ENCODE measurements around the gene IGFLR1.

IGFLR1 gene

DNA sequence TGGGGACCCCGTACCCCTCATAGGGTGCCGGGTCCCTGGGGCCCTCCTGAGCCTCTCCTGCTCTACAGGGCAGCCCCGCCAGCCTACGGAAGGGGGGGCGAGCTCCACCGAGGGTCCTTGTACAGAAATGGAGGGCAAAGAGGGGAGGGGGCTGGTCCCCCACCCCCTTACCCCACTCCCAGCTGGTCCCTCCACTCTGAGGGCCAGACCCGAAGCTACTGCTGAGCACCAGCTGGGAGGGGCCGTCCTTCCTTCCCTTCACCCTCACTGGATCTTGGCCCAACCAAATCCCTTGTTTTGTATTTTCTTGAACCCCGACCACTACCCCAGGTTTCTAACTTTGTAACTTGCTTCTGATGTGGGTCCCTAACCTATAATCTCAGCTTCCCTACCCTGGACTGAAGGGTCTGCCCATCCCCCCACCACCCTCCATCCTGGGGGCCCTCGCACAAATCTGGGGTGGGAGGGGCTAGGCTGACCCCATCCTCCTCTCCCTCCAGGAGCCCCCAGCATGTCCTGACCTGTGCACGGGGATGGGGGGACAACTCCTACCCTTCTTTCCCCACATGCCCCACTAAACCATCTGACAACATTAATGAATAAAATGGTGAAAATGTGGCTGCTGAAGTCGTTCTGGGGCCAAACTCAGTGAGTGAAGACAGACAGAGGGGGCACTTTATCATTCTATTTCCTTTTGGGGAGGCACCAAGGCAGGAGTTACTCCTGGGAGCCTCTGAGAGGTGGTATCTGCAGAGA lies 46.1 kb upstream of the IGFLR1 start:
- DNase-seq (ENCODE audit: extremely low spot score): no peak
- ChIA-PET CTCF (interaction anchor here (1.3 kb wide), 1 partner anchor 143 kb away, joined by 3 read pairs; no protein-coding TSS in a partner anchor), POLR2A (interaction anchor here (0.6 kb wide), 1 partner anchor 127 kb away, joined by 3 read pairs; no protein-coding TSS in a partner anchor)
- TF ChIP-seq, protein P1, sequence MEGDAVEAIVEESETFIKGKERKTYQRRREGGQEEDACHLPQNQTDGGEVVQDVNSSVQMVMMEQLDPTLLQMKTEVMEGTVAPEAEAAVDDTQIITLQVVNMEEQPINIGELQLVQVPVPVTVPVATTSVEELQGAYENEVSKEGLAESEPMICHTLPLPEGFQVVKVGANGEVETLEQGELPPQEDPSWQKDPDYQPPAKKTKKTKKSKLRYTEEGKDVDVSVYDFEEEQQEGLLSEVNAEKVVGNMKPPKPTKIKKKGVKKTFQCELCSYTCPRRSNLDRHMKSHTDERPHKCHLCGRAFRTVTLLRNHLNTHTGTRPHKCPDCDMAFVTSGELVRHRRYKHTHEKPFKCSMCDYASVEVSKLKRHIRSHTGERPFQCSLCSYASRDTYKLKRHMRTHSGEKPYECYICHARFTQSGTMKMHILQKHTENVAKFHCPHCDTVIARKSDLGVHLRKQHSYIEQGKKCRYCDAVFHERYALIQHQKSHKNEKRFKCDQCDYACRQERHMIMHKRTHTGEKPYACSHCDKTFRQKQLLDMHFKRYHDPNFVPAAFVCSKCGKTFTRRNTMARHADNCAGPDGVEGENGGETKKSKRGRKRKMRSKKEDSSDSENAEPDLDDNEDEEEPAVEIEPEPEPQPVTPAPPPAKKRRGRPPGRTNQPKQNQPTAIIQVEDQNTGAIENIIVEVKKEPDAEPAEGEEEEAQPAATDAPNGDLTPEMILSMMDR (IDR thresholded peaks at IDR 0.05; ENCODE audit: control extremely low read depth, extremely low read depth, low read depth, missing control alignments): no peak

DNA sequence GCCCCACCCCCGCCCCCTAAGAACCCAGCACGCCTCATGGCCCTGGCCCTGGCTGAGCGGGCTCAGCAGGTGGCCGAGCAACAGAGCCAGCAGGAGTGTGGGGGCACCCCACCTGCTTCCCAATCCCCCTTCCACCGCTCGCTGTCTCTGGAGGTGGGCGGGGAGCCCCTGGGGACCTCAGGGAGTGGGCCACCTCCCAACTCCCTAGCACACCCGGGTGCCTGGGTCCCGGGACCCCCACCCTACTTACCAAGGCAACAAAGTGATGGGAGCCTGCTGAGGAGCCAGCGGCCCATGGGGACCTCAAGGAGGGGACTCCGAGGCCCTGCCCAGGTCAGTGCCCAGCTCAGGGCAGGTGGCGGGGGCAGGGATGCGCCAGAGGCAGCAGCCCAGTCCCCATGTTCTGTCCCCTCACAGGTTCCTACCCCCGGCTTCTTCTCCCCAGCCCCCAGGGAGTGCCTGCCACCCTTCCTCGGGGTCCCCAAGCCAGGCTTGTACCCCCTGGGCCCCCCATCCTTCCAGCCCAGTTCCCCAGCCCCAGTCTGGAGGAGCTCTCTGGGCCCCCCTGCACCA lies 45.1 kb upstream of the IGFLR1 start:
- TF ChIP-seq, protein P1 (IDR thresholded peaks at IDR 0.05; ENCODE audit: control extremely low read depth, extremely low read depth, low read depth, missing control alignments): no peak
- ChIA-PET POLR2A (no interaction called here), CTCF (no interaction called here)
- no peak for DNase-seq (ENCODE audit: extremely low spot score)

DNA sequence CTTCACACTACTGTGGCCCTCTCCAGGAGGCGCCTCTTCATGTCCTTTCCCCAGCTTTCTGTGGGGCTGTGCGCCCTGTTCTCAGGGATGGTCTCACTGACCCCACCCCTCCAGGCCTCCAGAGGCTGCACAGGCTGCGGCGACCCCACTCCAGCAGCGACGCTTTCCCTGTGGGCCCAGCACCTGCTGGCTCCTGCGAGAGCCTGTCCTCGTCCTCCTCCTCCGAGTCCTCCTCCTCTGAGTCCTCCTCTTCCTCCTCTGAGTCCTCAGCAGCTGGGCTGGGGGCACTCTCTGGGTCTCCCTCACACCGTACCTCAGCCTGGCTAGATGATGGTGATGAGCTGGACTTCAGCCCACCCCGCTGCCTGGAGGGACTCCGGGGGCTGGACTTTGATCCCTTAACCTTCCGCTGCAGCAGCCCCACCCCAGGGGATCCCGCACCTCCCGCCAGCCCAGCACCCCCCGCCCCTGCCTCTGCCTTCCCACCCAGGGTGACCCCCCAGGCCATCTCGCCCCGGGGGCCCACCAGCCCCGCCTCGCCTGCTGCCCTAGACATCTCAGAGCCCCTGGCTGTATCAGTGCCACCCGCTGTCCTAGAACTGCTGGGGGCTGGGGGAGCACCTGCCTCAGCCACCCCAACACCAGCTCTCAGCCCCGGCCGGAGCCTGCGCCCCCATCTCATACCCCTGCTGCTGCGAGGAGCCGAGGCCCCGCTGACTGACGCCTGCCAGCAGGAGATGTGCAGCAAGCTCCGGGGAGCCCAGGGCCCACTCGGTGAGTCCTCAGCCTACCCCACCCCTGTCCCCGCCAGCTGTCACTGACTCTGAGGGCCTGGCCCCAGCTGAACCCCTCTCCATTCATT lies 44.3 kb upstream of the IGFLR1 start:
- TF ChIP-seq, protein P1 (IDR thresholded peaks at IDR 0.05; ENCODE audit: control extremely low read depth, extremely low read depth, low read depth, missing control alignments): no peak
- POLR2A ChIA-PET: no interaction called here
- no peak for DNase-seq (ENCODE audit: extremely low spot score)
- CTCF ChIA-PET: no interaction called here

DNA sequence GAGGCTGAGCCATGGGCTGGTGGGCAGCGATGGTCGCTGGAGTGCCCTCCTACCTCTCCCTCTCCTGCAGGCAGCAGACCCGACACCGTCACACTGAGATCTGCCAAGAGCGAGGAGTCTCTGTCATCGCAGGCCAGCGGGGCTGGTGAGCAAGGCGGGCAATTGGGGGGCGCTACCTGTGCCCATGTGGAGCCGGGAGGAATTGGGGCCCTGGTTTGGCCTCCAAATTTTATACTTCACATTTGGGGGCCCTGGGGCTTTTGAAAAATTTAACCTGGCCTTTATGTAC lies 43.0 kb upstream of the IGFLR1 start:
- DNase-seq (ENCODE audit: extremely low spot score): no peak
- ChIA-PET POLR2A (no interaction called here), CTCF (no interaction called here)
- TF ChIP-seq, protein P1 (IDR thresholded peaks at IDR 0.05; ENCODE audit: control extremely low read depth, extremely low read depth, low read depth, missing control alignments): no peak

DNA sequence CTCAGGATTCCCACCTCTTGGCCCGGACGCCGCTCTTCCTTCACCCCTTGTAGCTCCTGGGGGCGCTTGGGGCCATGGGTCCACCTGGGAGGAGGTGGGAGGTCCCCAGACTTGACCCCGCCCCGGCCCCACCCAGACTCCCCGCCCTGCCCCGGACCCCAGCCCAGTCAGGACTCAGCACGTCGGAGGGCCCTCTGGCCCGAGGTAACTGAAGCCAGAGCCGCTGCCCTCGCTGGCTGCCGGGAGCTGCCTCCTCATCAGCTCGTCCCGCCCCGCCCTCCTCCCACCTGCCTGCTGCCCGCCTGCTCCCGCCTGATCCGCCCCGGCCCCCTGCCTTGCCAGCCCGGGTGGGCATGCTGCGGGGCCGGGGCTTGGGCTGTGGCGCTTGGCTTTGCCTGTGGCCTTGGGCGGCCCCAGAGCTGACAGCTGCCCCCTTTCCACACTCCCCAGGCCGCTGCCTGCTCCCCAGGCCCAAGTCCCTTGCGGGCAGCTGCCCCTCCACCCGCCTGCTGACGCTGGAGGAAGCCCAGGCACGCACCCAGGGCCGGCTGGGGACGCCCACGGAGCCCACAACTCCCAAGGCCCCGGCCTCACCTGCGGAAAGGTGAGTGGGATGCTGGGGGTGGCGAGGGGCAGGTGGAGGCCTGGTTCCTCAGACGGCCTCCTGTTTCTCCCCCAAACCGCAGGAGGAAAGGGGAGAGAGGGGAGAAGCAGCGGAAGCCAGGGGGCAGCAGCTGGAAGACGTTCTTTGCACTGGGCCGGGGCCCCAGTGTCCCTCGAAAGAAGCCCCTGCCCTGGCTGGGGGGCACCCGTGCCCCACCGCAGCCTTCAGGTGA lies 42.5 kb upstream of the IGFLR1 start:
- TF ChIP-seq, protein P1 (IDR thresholded peaks at IDR 0.05; ENCODE audit: control extremely low read depth, extremely low read depth, low read depth, missing control alignments): no peak
- no peak for DNase-seq (ENCODE audit: extremely low spot score)
- ChIA-PET CTCF (no interaction called here), POLR2A (interaction anchor here (0.6 kb wide), 1 partner anchor 169 kb away, joined by 7 read pairs; no protein-coding TSS in a partner anchor)
